ENCODE results near the gene IFNLR1.

- no peak for TF ChIP-seq CTCF (IDR thresholded peaks at IDR 0.05; ENCODE audit: low read length)
- TF ChIP-seq EZH2 (optimal IDR thresholded peaks at IDR 0.05; ENCODE audit: low read depth, low read length), result no peak
These were observed 2.4 kb upstream of the IFNLR1 start for GRCh38 chr1:24189528-24189927.

Data from MM.1S (cell line).